Cortex of kidney (tissue), 1 donor: Measurements from ENCODE around the gene FBLN2.

Experiments
- DNase-seq: peaks from one replicate; lab custom pipeline; 2025; lab: John Stamatoyannopoulos, UW

Gene FBLN2

DNA sequence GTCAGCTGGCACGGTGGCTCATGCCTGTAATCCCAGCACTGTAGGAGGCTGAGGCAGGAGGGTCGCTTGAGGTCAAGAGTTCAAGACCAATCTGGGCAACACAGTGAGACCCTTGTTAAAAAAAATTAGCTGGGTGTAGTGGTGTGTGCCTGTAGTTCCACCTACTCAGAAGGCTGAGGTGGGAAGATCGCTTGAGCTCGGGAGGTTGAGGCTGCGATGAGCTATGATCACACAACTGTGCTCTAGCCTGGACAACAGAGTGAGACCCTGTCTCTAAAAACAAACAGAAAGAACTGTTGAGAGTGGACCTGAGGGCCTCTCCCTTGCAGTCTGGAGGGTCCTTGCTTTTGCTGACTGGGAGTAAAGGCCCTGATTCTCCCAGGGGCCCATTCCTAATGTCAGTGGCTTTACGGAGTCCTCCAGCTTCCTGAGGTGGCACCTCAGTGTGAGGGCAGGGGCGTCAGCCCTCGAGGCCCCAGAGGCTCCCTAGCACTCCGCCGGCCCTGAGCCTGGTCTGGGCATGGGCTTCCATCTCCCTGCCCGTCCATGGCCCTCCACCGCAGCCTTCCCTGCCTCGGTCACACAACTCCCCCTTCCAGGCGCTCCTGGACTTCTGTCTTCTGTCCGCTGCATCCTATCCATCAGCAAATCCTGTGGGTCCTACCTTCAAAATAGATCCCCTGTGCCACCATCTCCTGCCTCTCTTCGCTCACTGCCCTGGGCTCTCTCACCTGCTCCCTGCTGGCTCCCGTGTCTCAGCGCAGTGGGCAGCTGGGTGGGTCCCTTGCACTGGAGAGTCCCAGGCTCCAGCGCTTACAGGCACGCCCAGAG is 19.0 kb downstream of the FBLN2 start:
- DNase-seq, result no peak

DNA sequence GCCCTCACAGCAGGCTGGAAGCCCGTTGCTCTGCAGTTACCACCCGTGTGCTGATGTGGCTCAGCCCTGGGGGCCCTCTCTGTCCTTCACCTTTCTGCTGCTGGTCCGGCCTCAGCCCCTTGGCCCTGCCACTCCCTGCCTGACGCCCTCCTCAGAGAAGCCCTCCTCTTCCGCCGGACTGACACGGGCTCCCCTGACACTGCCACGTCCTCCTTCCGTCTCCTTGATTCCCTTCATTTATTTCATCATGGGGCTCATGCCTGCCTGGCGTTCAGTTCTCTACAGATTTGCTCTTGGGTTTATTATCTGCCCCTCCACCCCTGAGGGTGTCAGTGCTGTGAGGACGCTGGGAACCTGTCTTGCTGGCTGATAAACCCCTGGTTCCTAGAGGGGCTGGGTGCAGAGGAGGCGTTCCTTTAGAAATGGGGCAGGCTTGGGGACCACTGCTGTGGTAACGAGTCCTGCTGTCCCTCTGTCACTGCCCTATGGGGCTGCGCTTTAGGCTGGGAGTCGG is 19.6 kb downstream of the FBLN2 start:
- no peak for DNase-seq

DNA sequence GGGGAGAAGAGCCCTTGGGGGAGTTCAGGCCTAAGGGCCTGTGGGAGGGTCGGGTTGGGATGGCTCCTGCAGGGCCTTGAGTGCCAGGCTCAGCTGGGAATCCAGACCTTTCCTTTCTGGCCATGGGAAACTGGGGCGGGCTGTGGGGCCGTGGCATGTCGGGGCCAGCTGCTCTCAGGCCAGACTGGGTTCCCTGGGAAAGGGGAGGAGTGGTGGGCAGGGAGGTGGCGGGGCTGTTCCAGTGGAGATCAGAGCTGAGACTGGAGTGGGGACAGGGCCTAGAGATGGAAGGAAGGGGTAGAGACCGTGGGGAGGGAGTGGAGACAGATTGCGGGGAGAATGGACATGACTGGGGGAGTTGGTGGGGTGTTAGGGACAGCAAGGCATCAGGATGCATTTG is 20.3 kb downstream of the FBLN2 start:
- no peak for DNase-seq

DNA sequence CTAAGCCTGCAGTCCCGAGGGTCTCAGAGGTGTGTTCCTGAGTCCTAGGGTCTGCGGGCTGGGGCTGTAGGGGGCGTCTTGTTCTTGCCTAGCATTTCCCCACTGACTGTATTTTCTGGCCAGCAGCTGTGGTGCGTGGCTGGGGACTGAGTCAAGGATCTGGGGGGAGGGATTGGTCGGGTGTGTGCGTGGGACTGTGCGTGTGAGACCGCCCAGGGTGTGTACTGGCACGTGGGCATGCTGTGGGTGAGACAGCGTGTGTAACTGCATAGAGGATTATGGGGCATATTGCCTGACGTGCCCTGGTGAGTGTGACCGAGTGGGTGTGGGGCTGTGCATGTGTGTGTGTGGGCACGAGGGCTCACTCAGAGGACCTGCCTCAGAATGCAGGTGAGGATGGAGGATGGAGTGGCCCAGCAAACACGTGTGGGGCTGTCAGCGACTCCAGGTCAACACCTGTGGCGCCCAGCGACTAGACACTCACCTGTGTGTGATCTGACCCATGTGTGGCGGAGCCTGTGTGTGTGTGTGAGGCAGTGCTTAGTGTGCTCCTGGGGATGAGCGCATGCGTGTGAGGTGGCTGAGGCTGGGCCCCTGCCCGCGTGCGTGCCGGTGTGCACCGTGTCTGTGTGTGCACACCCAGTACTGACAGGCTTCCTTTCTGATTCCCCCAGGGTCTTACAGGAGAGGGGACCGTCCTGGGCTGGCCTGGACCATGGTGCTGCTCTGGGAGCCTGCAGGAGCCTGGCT is 20.9 kb downstream of the FBLN2 start:
- no peak for DNase-seq

DNA sequence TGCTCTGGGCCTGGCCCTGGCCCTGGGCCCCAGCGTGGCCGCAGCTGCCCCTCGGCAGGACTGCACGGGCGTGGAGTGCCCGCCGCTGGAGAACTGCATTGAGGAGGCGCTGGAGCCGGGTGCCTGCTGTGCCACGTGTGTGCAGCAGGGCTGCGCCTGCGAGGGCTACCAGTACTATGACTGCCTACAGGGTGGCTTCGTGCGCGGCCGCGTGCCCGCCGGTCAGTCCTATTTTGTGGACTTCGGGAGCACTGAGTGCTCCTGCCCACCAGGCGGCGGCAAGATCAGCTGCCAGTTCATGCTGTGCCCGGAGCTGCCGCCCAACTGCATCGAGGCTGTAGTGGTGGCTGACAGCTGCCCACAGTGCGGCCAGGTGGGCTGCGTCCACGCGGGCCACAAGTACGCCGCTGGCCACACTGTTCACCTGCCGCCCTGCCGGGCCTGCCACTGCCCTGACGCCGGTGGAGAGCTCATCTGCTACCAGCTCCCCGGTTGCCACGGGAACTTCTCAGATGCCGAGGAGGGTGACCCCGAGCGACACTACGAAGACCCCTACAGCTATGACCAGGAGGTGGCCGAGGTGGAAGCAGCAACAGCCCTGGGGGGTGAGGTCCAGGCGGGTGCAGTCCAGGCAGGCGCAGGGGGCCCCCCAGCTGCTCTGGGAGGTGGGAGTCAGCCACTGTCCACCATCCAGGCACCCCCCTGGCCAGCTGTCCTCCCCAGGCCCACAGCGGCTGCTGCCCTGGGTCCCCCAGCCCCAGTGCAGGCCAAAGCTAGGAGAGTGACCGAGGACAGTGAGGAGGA is 21.7 kb downstream of the FBLN2 start:
- no peak for DNase-seq

DNA sequence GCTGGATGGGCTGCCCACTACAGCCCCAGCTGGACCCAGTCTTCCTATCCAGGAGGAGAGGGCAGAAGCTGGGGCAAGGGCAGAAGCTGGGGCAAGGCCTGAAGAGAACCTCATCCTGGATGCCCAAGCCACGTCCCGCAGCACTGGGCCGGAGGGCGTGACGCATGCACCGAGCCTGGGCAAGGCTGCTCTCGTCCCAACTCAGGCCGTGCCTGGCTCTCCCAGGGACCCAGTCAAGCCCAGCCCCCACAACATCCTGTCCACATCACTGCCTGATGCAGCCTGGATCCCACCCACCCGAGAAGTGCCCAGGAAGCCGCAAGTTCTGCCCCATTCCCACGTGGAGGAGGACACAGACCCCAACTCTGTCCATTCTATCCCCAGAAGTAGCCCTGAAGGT is 22.3 kb downstream of the FBLN2 start:
- no peak for DNase-seq

DNA sequence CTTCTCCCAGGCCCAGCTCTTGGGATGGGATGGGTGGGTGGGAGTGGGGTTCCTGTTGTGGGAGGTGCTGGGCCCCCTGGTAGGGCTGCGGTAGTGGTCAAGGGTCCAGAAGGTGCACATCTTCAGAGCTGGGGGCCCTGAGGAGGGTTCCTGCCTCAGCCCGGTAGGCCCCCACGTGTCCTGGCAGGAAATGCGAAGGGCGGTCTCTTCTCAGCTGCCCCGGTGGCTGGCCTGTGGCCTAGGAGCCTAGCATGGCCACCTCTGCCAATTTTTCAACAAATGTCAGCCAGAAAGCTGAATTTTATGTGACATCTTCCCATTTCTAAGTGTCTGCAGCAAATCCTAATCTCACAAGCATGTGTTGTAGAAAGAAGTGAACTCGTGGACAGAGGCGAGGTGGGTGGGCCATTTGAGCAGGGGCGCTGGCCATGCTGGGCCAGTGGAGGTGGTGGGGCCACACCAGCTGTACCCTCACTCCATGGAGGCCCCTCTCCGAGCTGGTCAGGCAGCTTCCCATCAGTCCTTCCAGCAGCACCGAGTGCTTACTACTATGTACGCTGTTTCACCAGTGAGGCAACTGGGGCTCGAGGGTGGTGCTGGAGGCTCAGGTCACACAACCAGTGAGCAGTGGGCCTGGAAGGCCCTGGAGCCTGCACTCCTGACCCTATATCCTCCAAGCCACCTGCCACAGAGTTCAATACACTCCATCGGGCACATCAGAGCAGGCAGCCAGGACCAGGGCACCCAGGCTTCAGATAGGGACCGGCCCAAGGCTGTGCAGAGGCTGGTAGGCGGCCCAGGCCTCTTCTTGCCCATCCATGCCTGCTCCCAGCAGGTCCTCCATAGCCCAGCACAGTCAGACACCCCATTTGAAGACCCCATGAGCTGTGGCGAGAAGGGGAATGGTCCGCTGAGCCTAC is 23.2 kb downstream of the FBLN2 start:
- no peak for DNase-seq

DNA sequence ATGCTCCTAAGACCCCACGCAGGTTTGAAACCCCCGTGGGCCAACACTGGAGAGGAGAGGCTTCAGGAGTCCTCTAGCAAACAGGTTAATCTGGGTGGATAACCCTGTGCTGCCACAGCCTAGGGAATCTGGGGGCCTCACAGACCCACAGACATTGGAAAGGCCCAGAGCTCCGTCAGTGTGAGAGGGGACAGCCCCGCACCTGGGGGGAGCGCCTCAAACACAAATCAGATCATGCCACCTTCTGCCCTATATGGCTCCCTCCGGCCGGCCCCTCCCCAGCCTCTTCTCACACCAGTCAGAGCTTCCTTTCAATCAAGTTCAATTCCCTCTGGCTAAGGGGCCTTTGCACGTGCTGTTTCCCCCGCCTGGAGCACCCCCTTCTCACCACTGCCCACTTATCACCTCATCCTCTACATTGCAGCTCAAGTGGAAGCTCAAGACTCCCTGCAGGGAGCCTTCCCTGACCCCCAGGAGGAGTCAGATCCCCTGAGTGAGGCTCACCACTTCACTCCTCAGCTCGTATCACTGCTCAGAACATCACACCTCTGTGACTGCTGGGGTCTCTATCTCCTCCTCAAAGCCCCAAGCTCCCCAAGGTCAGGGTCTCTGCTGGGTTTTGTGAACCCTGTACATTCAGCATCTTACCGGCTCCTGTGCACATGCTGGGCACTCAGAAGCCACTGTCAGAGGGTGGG is 24.1 kb downstream of the FBLN2 start:
- DNase-seq, result no peak

DNA sequence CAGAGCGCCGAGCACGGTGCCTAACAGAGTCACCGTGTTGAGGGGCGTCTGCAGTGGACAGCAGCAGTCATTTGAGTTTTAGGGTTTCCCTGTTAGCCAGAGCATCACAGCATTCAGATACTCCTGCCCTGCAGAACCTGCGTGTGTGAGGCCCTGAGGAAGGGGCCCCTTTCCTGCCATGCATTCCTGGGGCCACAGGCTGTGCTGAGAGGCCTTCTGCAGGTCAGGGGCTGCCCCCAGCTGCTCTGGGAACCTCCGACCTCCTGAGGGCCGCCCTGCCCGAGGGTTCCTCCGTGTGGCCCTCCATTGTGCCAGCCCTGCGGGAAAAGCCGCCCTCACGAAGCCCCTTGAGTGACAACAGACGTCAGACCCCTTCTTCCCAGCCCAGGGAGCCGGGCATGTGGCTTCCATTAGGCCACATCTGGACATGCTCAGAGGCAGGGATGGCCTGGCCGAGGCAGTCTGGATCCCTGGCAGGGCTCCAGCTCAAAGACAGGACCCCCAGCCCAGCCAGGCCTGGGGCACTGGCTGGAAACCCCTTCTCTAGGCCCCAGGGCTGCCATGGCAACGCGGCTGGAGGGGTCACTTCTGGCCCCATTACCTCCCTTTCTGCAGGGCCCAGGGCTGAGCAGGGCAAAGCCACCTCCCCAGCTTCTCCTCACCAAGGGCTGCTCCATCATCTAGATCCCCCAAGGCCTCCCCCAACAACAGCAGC is 25.3 kb downstream of the FBLN2 start:
- DNase-seq, result no peak

DNA sequence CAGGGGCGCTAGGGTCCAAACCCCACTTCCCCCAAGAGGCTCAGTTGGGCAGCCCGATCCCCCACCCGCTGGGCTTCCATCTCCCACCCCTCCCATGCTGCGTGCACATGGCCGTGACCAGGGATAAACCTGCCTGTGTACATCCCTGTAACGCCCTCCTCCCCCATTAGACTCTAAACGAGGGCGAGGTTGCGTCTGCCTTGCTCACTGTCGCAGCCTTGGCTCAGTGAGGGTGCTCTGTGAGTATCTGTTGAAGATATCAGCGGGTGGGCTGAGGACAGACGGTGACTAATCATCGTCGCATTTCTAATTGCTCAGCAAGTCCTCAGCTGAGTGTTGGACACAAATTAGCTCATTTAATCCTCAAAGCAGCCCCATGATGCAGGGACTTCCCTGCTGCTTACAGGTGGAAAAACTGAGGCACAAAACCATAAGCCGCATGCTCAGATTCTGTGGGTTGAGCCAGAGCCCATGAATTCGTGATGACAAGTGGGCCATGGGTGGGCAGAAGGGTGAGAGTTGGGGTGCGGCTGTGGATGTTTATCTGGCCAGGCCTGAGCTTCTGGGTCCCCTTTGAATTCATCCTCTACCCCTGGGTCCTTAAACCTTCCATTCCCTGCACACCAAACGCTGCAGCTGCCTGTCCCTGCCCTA is 26.0 kb downstream of the FBLN2 start:
- DNase-seq, result no peak

DNA sequence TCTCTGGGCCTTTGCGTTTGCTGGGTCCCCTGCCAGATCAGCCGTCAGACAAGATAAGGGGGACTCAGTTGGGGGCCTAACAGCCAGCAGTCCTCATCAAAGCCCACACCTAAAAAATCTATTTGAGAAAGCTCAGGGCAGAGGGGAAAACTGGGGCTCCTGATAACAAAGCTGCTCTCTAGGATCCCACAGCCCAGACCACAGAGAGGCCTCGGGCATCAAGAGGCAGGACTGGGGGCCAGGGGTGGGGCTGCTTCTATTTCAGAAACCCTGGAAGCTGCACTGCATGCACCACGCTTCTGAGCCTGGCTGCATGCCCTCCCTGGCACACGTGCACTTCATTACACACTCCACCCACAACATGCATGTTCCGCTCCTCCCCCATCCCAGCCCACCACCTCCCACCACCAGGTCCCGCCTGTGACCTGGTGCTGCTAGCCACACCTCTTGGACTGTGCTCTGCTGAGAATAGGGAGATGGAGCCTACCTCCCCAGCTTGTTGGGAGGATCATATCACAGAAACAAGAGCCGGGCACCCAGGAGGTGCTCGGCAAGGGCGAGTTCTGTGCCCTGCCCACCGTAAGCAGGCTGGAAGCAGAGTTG is 26.6 kb downstream of the FBLN2 start:
- DNase-seq, result no peak

DNA sequence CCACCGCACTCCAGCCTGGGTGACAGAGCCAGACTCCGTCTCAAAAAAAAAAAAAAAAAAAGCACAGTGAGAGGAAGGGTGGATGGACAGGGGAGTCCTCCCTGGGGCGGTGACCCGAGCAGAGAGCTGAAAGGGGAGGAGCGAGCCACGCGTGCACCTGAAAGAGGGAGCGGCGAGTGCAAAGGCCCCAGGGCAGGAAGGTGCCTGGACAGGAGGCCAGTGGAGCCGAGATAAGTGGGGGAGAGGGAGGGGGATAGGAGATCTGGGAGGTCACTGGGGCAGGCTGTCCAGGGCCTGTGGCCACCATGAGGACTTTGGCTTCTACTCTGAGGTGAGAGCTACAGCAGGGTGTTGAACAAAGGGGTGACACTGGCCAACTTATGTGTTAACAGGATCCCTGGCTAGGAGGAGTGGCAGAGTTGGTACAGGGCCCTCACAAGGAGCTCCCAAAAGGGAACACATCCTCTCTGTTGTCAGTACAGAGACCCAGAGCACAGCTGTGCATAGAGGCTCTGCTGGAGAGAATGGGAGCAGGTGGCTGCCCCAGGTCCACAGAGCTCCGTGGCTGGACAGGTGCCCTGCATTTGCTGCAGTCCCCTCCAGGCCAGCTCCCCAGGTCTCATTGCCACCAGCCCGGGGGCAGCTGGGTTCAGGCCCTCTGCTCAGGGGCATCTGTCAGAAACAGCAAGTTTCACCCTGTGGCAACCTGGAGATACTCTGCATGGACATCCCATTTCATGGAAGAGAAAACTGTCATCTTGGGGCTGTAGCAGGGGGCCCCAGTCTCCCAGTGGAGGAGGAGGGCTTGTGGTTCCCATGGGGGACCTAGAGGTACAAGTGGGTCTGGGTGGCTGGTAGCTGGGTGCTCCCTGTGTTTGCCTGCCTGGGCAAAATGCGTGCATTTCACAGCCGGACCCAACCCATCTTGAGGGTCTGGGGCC is 28.5 kb downstream of the FBLN2 start:
- no peak for DNase-seq

DNA sequence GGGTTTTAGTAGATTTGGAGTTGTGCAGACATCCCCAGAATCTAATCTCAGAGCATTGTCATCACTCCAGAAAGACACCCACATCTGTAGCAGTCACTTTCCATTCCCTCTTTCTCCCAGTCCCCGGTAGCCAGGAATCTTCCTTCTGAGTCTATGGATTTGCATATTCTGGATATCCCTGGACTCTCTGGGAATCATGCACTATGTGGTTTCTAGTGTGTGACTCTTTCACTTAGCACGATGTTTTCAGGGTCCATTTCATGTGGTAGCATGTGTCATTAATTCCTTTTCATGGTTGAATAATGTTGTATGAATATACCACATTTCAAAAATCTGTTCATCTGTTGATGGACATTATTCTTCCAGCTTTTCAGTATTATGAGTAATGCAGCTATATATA is 29.3 kb downstream of the FBLN2 start:
- no peak for DNase-seq

DNA sequence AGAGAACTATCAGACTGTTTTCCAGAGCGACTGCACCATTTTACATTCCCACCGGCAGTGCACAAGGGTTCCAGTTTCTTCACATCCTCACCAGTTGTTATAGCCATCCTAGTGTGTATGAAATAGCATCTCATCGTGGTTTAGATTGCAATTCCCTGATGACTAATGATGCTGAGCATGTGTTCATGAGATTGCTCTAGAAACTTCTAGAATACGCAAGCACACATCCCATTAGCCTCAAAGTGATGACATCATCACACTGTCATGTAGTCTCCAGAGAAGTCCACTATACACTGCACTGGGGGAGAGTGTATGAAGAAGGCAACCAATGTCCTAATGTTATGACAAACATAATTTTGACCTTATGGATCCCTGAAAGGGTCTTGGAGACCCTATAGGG is 30.1 kb downstream of the FBLN2 start:
- DNase-seq, result no peak

DNA sequence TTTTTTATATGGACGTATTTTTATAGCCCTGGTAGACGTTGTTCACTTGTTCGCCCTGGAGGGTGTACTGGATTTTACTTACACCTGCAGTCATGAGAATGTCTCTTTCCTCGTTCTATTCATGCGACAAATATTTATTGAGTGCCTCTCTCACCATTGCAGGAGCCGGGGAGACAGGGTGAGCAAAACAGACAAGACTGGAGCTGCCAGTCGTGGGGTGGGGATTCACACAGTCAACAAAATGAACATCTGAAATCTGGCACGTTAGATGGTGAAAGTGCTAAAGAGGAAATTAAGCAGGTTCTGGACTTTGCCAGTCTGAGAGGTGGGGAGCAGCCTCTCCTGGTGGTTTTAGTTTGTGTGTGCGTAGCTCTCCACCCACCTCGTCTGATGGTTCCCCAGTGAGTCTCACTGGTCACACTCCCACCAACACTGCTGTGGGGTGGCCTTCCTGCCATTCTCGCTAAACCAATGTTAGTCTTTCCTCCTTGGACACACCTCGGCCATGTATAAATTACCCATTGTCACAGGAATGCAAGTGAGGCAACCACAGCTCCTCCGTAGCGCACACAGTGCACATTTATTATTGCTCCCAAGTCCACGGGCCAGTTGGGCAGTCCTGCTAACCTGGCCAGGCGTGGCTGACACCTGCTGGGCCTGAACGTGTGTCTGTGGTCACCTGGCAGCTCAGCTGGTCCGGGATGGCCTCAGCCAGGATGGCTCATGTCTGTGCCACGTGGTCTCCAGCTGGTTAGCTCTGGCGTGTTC is 31.5 kb downstream of the FBLN2 start:
- DNase-seq, result no peak

DNA sequence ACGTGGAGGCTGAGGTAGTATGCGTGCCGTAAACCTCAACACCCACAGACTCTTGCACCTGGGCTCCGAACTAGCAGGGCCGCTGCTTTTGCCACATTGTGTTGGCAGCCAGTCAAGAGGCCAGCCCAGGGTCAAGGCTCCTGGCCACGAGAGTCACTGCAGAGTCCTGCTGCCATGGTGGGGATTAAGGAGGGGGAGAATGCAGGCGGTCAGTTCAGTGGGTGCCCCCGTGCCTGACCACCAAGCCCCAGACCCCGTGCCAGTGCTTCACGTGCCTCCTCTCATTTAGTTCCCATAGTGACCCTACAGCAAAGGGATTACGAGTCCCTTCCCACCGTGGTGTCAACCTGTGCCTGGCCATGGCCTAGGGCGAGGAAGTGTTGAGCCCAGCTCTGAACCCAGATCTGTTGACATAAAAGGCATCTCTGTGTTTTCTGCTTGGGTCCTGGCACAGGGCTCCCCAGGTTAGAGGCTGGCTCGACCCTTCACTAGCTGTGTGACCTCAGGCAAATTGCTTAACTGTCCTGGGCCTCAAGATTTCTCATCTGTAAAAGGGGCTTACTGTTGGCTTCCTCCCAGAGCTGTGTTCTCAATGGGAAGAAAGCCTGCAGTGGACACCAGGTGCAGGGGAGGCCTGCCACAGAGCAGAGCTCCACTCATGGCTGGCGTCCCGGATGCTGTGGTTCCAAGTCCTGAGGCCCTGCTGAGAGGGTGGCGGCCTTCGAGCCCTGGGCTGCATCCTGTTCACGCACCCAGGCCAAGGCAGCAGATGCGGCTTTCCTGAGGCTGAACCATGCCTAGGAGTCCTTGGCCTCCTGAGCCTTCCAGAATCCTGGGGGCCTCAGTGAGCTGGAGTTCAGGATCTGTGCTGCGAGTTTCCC is 32.8 kb downstream of the FBLN2 start:
- no peak for DNase-seq
